Muscle layer of colon (tissue), 2 donors: Measurements from ENCODE around the gene GTPBP1.

Experiments used
- H3K27ac ChIP-seq: one replicate; pipeline ENCODE4 v1.7.0; 2013; ENCODE audit warnings: low read depth, mild to moderate bottlenecking, low read length, moderate library complexity
- H3K27me3 ChIP-seq, 2 donors: one replicate each; pipeline ENCODE4 v1.7.0; 2013; ENCODE audit warnings: low read length in 2 of 2, mild to moderate bottlenecking in 2 of 2; ENCODE audit not compliant: insufficient read depth in 2 of 2, control insufficient read depth in 1 of 2
- H3K36me3 ChIP-seq: one replicate; pipeline ENCODE4 v1.7.0; 2013; ENCODE audit warnings: mild to moderate bottlenecking, low read length; ENCODE audit not compliant: insufficient read depth
- H3K4me1 ChIP-seq: one replicate; pipeline ENCODE4 v1.7.0; 2013; ENCODE audit warnings: mild to moderate bottlenecking, low read length; ENCODE audit not compliant: insufficient read depth
- H3K4me3 ChIP-seq, 2 donors: one replicate each; pipeline ENCODE4 v1.7.0; 2013; ENCODE audit warnings: low read length in 2 of 2, low read depth in 1 of 2, mild to moderate bottlenecking in 1 of 2, moderate library complexity in 1 of 2
- H3K9ac ChIP-seq: one replicate; pipeline ENCODE4 v1.7.0; 2013; ENCODE audit warnings: low read length
- H3K9me3 ChIP-seq: one replicate; pipeline ENCODE4 v1.7.0; 2013; ENCODE audit warnings: mild to moderate bottlenecking, low read length
- donor health status: abdominal sarcoma.
- donor health status: Adenocarcinoma of cecum.

Gene GTPBP1

DNA sequence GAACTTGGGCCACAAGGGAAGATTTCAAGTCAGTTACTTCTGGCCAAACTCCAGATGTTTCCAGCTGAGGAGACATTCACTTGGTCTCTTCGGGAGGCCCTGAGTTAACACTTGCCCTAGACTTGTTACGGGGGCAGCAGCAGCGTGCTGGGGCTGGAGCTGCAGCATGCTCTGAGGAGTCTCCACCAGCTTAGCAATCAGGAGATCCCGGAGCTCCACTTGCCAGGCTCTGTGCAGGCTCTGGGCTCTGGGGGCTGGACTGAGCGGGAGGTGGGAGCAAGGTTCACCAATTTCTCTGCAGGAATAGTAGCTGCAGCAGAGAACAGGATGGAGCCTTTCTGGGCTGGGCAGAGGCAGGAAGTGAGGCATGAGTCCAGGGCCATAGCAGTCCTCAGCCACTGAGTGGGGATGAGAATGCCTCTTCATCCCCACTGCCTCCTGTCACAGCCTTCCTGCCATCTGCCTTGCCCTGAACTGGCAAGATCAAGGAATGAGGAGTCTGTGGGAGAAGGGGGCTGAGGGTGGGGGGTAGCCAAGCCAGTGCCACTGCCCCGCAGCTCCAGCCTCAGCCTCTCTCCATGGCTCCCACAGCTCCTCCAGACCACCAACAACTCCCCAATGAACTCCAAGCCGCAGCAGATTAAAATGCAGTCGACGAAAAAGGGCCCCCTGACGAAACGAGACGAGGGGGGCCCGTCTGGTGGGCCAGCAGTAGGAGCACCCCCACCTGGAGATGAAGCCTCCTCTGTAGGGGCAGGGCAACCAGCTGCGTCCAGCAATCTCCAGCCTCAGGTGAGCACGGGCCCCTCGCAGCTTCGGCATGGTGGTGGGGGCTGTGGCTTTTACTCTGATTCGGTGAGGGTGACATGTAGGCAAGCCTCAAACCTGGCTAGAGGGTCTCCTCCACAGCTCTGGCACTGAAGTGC, 23.4 kb downstream of the GTPBP1 start:
- H3K36me3 ChIP-seq = peaks cover 85% of the 10 kb centered on the region
- H3K27ac ChIP-seq = no peak overlapping the region
- H3K9ac ChIP-seq = no peak overlapping the region

DNA sequence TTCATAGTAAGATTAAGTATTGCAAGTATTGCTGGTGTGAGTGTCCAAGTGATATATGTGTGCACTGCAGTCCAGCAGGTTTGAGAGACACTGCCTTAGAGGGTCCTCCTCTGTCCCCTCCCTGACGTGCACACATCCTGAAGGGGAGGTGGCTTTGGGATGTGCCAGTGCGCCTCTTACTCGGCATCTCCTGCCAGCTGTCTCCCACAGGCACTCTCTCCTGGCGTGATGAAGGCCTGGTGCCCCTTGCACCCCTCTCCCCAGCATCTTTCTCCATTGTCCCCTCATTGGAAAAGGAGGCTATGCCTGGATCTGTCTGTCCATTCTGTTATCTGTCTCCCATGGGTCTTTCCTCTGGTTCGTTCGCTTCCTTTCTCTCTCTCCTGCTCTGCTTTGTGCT, 24.2 kb downstream of the GTPBP1 start:
- Histone ChIP-seq H3K9me3 (no peaks in the 10 kb centered on the region), H3K27me3 (no peaks in the 10 kb centered on the region), H3K36me3 (peaks cover 83% of the 10 kb centered on the region), H3K4me3 (no peak overlapping the region), H3K27ac (no peak overlapping the region), H3K4me1 (peaks cover 31% of the 10 kb centered on the region), H3K9ac (no peak overlapping the region)

More for the DNA sequence above, 23.4 kb downstream of the GTPBP1 start:
- H3K9me3 ChIP-seq = no peaks in the 10 kb centered on the region
- peaks cover 24% of the 10 kb centered on the region for H3K4me1 ChIP-seq
- H3K4me3 ChIP-seq = no peak overlapping the region
- no peaks in the 10 kb centered on the region for H3K27me3 ChIP-seq

DNA sequence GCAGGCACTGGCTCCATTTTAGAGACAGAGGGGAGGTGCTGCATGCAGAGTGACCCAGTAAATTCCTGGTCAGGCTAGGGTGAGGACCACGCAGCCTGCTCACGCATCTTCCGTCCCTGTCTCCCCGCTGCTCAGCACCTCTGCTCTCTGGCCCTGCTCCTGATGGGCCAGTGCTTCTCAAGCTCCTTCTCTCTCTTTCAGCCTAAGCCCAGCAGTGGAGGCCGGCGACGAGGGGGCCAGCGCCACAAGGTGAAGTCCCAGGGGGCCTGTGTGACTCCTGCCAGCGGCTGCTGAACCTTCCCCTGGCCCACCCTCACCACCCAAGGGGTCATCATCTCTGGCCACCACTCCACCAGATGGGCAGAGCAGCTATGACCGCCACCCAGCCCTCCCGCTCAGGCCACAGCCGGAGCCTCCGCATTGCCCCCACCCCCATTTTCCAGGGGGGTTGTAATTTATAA, 24.7 kb downstream of the GTPBP1 start:
- no peaks in the 10 kb centered on the region for H3K9me3 ChIP-seq
- no peak overlapping the region for H3K27ac ChIP-seq
- H3K4me3 ChIP-seq = no peak overlapping the region
- H3K9ac ChIP-seq = no peak overlapping the region
- H3K36me3 ChIP-seq = peaks cover 82% of the 10 kb centered on the region
- no peaks in the 10 kb centered on the region for H3K27me3 ChIP-seq
- peaks cover 31% of the 10 kb centered on the region for H3K4me1 ChIP-seq

DNA sequence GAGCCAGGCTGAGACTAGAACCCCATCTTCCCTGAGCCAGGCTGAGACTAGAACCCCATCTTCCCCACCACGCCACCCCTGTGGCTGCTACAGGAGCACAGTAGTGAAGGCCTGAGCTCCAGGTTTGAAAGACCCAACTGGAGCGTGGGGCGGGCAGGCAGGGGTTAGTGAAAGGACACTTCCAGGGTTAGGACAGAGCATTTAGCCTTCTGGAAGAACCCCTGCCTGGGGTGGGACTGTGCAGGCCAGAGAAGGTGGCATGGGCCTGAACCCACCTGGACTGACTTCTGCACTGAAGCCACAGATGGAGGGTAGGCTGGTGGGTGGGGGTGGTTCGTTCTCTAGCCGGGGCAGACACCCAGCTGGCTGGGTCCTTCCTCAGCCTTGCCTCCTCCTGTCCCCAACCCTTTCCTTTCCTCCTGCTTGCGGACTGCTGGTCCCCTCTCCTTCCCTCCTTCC, 26.0 kb downstream of the GTPBP1 start:
- peak overlapping the region; percentile 45 for H3K27ac ChIP-seq

DNA sequence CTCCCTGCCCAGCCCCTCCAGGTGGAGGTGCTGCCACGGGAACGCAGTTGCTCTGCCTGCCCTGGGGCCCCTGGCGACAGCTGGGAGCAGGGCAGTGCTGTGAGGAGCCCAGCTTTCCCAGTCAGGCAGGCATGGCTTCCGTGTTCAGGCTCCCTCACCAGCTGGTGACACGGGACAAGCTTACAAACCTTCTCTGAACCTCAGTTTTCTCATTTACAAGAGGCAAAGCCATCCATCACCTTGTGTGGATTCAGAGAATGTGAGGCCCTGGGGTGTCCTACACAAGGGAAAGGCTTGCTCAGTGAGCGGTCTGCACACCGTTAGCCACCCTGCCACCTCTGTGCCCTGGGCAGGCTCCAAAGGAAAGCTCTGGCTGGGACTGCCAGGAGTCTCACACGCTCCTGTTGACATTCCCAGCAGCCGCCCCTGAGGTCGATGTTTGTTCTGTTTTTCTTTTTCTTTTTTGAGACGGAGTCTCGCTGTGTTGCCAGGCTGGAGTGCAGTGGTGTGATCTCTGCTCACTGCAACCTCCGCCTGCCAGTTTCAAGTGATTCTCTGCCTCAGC, 26.6 kb downstream of the GTPBP1 start:
- H3K27me3 ChIP-seq = no peaks in the 10 kb centered on the region
- H3K27ac ChIP-seq = peak overlapping the region; percentile 37
- H3K9me3 ChIP-seq = no peaks in the 10 kb centered on the region
- no peak overlapping the region for H3K9ac ChIP-seq
- peaks cover 31% of the 10 kb centered on the region for H3K4me1 ChIP-seq
- peaks cover 82% of the 10 kb centered on the region for H3K36me3 ChIP-seq
- H3K4me3 ChIP-seq = no peak overlapping the region

More for the DNA sequence above, 26.0 kb downstream of the GTPBP1 start:
- peaks cover 82% of the 10 kb centered on the region for H3K36me3 ChIP-seq
- no peak overlapping the region for H3K4me3 ChIP-seq
- H3K9ac ChIP-seq = no peak overlapping the region
- H3K27me3 ChIP-seq = no peaks in the 10 kb centered on the region
- no peaks in the 10 kb centered on the region for H3K9me3 ChIP-seq
- peaks cover 31% of the 10 kb centered on the region for H3K4me1 ChIP-seq

DNA sequence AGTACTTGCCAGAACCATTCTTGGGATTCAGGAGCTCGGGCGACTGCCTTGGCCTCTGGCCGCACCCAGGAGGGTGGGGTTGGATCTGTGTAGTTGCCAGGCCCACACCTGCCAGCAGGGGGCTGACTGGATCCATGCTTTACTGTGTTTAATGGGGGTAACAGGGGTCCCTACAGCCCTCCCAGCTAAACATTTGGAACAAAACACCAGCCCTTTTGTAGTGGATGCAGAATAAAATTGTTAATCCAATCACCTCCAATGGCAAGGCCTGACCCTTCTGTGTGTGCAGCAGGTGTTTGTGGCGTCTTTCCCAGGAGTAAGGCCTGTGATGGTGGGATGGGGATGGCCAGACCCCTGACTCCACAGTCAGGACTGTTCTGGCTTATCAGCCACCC, 27.6 kb downstream of the GTPBP1 start:
- H3K36me3 ChIP-seq = peaks cover 82% of the 10 kb centered on the region
- peak overlapping the region in 1 of 2 donors; percentile 24 for H3K4me3 ChIP-seq
- H3K27ac ChIP-seq = peak overlapping the region; percentile 53
- no peak overlapping the region for H3K9ac ChIP-seq
- H3K27me3 ChIP-seq = no peaks in the 10 kb centered on the region
- H3K4me1 ChIP-seq = peaks cover 31% of the 10 kb centered on the region
- no peaks in the 10 kb centered on the region for H3K9me3 ChIP-seq

DNA sequence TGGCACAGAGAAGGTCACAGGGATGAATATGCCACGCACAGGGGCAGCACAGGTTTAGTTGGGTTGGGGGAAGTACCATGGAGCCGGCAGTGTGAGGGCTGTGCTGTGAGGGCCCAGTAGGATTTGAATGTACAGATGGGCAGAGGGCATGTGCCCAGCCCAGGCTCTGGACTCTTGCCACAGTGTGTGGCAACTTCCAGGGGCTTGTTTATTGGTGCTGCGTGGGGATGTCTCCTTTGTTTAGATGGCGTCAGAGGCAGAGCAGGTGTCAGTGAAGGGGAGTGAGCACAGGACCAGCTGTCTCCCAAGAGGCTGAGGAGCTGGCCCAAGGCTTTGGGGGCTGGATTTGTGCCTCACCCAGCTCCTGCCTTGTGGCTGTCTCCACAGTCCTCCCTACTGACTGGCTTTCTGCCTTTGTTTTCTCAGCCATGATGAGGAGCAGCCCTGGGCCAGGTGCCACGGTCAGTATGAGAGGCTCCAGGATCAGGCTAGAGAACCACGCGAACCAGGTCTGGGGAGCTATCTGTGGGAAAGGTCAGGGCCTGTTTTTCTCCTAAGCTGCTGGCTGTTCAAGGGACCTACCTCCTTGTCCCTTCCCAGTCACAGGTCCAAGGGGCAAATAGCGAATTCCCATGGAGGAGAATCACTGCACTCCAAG, 28.1 kb downstream of the GTPBP1 start:
- no peaks in the 10 kb centered on the region for H3K27me3 ChIP-seq
- peak overlapping the region; percentile 14 for H3K9ac ChIP-seq
- H3K4me3 ChIP-seq = peak overlapping the region in 1 of 2 donors; percentile 24
- peaks cover 82% of the 10 kb centered on the region for H3K36me3 ChIP-seq
- H3K27ac ChIP-seq = peak overlapping the region; percentile 53
- no peaks in the 10 kb centered on the region for H3K9me3 ChIP-seq
- H3K4me1 ChIP-seq = peaks cover 31% of the 10 kb centered on the region

DNA sequence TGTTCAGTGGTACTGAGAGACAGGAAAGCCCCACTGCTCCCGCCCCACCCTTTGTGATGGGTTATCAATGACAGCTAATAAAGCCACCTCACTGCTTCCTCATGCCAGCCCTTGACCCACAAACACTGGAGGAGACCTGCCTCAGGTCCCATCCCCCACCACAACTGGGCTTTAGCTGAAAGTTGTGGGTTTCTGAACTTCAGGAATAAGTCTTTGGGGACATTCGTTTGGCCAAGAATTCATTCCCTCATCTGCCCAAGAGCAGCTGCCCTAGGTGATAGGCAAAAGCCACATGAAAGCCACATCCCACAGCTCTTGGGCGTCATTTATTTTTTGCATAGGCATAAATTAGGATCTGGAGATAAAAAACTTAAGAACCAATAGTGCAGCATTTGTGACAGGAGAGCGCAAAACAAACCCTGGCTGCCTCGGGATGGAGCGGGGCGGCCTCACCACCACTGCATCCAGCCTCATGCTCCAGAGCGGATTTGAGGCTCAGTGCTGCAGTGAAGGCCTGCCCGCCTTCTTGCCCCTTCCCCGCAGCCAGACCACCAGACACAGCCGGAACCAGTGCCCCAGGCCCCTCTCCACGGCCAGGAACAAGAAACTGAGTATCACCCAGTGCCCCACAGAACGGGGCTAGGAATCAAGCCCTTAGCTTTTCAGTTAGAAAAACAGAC, 28.8 kb downstream of the GTPBP1 start:
- Histone ChIP-seq H3K4me1 (peaks cover 31% of the 10 kb centered on the region), H3K9me3 (no peaks in the 10 kb centered on the region), H3K9ac (peak overlapping the region; percentile 14), H3K27ac (peak overlapping the region; percentile 53), H3K4me3 (no peak overlapping the region), H3K36me3 (peaks cover 82% of the 10 kb centered on the region), H3K27me3 (no peaks in the 10 kb centered on the region)

DNA sequence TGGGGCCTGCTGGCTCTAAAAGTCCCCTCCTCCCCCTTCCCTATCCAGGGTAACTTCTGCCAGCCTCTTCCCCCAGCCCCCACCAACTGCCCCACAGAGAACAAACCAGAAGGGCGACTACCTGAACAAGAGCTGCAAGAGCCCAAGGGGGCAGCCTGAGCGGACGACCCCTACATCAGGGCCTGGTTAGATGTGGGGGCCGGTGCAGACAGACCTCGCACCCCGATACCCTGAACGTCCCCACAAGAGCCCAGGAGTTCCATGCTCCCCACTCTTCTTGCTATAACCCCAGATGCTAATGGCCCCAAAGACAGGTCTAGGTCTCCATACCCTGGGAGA, 29.4 kb downstream of the GTPBP1 start:
- Histone ChIP-seq H3K9me3 (no peaks in the 10 kb centered on the region), H3K4me3 (no peak overlapping the region), H3K9ac (no peak overlapping the region), H3K27ac (no peak overlapping the region), H3K27me3 (no peaks in the 10 kb centered on the region), H3K36me3 (peaks cover 82% of the 10 kb centered on the region), H3K4me1 (peaks cover 31% of the 10 kb centered on the region)

DNA sequence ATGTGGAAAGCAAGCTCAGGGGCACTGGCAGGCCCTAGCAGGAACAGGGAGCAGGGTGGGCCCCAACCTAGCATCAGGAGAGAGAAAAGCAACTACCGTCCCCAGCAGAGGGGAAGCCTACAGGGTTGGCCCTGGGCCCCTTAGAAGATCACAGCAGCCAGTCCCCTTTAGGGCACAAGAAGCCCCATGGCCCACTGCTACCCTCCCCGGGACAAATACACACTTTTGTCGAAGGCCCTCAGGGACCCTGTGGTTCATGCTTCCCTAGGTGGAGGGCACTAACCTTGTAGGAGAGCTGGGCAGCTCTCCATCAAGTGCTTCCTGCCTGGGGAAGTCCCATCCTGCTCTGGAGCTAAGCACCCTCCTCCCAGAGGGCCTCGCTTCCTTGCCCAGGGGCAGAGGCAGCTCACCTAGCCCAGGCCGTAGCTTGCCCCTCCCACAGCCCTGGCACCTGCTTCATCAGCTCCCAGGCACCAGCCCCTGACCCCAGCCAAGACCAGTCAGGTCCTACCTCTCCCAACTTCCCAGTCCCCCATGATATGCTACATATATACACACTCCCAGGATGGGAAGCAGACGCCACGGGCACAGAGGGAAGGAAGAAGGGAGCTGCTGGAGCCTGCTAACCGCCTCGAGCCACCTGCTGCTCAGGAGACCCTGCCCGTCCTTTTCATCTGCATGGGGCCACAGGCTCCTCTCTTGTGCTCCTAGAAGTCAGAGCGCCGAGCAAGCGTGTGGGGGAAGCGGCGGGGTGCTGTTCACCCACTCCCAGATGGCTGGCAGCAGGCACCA, 29.9 kb downstream of the GTPBP1 start:
- Histone ChIP-seq H3K36me3 (peaks cover 82% of the 10 kb centered on the region), H3K27me3 (no peaks in the 10 kb centered on the region), H3K9me3 (no peaks in the 10 kb centered on the region), H3K27ac (no peak overlapping the region), H3K4me3 (no peak overlapping the region), H3K4me1 (peaks cover 31% of the 10 kb centered on the region), H3K9ac (no peak overlapping the region)
